Mammary epithelial cell (primary cell): ENCODE data around the gene PMFBP1.

Experiments
- CTCF ChIP-seq, 2 donors: IDR thresholded peaks in 1 of 2; conservative IDR thresholded peaks in 1 of 2; 2 replicates each; pipeline ENCODE4 v1.5.1; 2011 to 2012; ENCODE audit warnings: inconsistent platforms in 2 of 2, low read length in 2 of 2, mild to moderate bottlenecking in 2 of 2, control low read depth in 1 of 2, low read depth in 1 of 2; ENCODE audit not compliant: insufficient read depth in 1 of 2; ENCODE audit errors: extremely low read depth in 1 of 2
- EZH2 ChIP-seq: IDR thresholded peaks from 2 replicates; pipeline ENCODE4 v1.6.1; 2012; ENCODE audit warnings: low read length, inconsistent platforms, borderline replicate concordance

- TF ChIP-seq EZH2 = no peak
- TF ChIP-seq CTCF (conservative IDR thresholded peaks at IDR 0.05 in 1 of 2, IDR thresholded peaks at IDR 0.05 in 1 of 2; ENCODE audit: extremely low read depth in 1 of 2, insufficient read depth in 1 of 2, low read depth in 1 of 2, low read length in 2 of 2) = no peak
Measured at GRCh38 chr16:72189865-72190371, 18.0 kb upstream of the PMFBP1 start.
